A673 (cell line): ENCODE measurements around the gene UQCRC1.

ENCODE experiments used
- EZH2 ChIP-seq: fragments of 200-600 bp; sonication (generic); IDR thresholded peaks from 2 replicates; pipeline ENCODE4 v1.6.1; 2017; ENCODE audit warnings: borderline replicate concordance, low read depth, mild to moderate bottlenecking, mixed read lengths, antibody characterized with exemption, low read length; ENCODE audit not compliant: poor library complexity, severe bottlenecking
- TF ChIP-seq, protein P1 (sequence below): fragments of 300-800, 200-600 bp; sonication (generic); conservative IDR thresholded peaks from 2 replicates; pipeline ENCODE4 v1.5.1; 2017; ENCODE audit warnings: low read depth, mild to moderate bottlenecking, antibody characterized with exemption, low read length, moderate library complexity, mixed read lengths

DNA sequence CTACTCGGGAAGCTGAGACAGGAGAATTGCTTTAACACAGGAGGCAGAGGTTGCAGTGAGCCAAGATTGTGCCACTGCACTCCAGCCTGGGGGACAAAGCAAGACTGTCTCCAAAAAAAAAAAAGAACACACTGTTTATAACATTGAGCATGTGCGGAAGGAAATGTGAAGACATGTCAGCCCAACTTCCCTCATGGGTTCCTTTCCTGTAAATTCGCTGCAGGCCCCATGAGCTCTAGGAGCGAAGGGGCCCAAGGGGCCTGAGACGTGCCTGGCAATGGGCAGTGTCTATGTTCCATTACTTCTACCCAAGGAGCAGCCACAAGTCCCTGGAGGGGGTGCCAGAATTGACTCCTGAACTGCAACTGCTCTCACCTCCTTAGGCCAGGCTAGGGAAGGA lies 56.1 kb downstream of the UQCRC1 start:
- TF ChIP-seq, protein P1, sequence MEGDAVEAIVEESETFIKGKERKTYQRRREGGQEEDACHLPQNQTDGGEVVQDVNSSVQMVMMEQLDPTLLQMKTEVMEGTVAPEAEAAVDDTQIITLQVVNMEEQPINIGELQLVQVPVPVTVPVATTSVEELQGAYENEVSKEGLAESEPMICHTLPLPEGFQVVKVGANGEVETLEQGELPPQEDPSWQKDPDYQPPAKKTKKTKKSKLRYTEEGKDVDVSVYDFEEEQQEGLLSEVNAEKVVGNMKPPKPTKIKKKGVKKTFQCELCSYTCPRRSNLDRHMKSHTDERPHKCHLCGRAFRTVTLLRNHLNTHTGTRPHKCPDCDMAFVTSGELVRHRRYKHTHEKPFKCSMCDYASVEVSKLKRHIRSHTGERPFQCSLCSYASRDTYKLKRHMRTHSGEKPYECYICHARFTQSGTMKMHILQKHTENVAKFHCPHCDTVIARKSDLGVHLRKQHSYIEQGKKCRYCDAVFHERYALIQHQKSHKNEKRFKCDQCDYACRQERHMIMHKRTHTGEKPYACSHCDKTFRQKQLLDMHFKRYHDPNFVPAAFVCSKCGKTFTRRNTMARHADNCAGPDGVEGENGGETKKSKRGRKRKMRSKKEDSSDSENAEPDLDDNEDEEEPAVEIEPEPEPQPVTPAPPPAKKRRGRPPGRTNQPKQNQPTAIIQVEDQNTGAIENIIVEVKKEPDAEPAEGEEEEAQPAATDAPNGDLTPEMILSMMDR = no peak
- no peak for TF ChIP-seq EZH2
